COLO829 (cell line): ENCODE data around the gene GRID2.
"Not testable (repeated sequence)": the region's sequence is repeated elsewhere in the genome, so short reads cannot be mapped to it uniquely, and the experiment has no call there.

Source experiments
- DNase-seq: peaks from one replicate; pipeline ENCODE4 v3.0.0; 2012; ENCODE audit warnings: low spot score

Gene GRID2

GRCh38 chr4:92444143-92444843, 140.5 kb downstream of the GRID2 start:
- not testable (repeated sequence) for DNase-seq

GRCh38 chr4:92445127-92445526, 141.4 kb downstream of the GRID2 start:
- no peak for DNase-seq

GRCh38 chr4:92447255-92447905, 143.6 kb downstream of the GRID2 start:
- peak; percentile 48 for DNase-seq

- not testable (repeated sequence) for DNase-seq
Measured at GRCh38 chr4:92448176-92448575, 144.4 kb downstream of the GRID2 start.

- no peak for DNase-seq
Measured at GRCh38 chr4:92450694-92451093, 146.9 kb downstream of the GRID2 start.

GRCh38 chr4:92451782-92452181, 148.0 kb downstream of the GRID2 start:
- peak; percentile 35 for DNase-seq

- not testable (repeated sequence) for DNase-seq
Measured at GRCh38 chr4:92452383-92452782, 148.6 kb downstream of the GRID2 start.

GRCh38 chr4:92455329-92455839, 151.6 kb downstream of the GRID2 start:
- no peak for DNase-seq

- no peak for DNase-seq
Measured at GRCh38 chr4:92455951-92456350, 152.2 kb downstream of the GRID2 start.

GRCh38 chr4:92461732-92462131, 158.0 kb downstream of the GRID2 start:
- DNase-seq: no peak

- DNase-seq: peak; percentile 5
Measured at GRCh38 chr4:92477298-92477697, 173.5 kb downstream of the GRID2 start.

- no peak for DNase-seq
Measured at GRCh38 chr4:92483341-92483740, 179.6 kb downstream of the GRID2 start.

- no peak for DNase-seq
Measured at GRCh38 chr4:92488496-92488895, 184.7 kb downstream of the GRID2 start.

GRCh38 chr4:92497141-92497540, 193.4 kb downstream of the GRID2 start:
- no peak for DNase-seq

- DNase-seq: no peak
Measured at GRCh38 chr4:92501456-92501855, 197.7 kb downstream of the GRID2 start.

GRCh38 chr4:92506933-92507332, 203.2 kb downstream of the GRID2 start:
- DNase-seq: no peak

GRCh38 chr4:92514627-92515026, 210.9 kb downstream of the GRID2 start:
- DNase-seq: no peak

- DNase-seq: no peak
Measured at GRCh38 chr4:92516450-92516849, 212.7 kb downstream of the GRID2 start.

GRCh38 chr4:92519727-92520126, 216.0 kb downstream of the GRID2 start:
- DNase-seq: no peak

GRCh38 chr4:92520563-92520962, 216.8 kb downstream of the GRID2 start:
- DNase-seq: no peak

- DNase-seq: no peak
Measured at GRCh38 chr4:92521941-92522340, 218.2 kb downstream of the GRID2 start.

- no peak for DNase-seq
Measured at GRCh38 chr4:92522356-92522755, 218.6 kb downstream of the GRID2 start.

- no peak for DNase-seq
Measured at GRCh38 chr4:92524131-92524530, 220.4 kb downstream of the GRID2 start.

- DNase-seq: no peak
Measured at GRCh38 chr4:92528541-92528940, 224.8 kb downstream of the GRID2 start.
